ENCODE results near the gene HIGD2B. TPM values are rescaled to one million over a fixed set of nuclear protein-coding genes. Genes with fewer than 3 reads are reported as not detected.
"Not testable (repeated sequence)": the region's sequence is repeated elsewhere in the genome, so short reads cannot be mapped to it uniquely, and the experiment has no call there.

Gene HIGD2B
- total and polyA plus RNA-seq, 2 experiments from 2014 or later, result not detected

DNA sequence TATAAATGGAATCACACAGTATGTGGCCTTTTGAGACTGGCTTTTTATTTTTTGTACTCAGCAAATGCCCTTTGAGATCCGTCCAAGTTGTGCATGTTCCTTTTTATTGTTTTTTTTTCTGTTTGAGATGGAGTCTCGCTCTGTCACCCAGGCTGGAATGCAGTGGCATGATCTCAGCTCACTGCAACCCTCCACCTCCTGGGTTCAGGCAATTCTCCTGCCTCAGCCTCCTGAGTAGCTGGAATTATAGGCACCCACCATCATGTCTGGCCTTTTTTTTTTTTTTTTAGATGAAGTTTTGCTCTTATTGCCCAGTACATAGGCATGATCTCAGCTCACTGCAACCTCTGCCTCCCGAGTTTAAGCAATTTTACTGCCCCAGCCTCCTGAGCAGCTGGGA, 59.8 kb downstream of the HIGD2B start:
- H3K27ac ChIP-seq; H3K79me2 ChIP-seq (ENCODE audit: insufficient read depth); H3K9me3 ChIP-seq (ENCODE audit: low read depth); H3K4me3 ChIP-seq; H3K4me1 ChIP-seq (ENCODE audit: insufficient read depth); H4K20me1 ChIP-seq (ENCODE audit: insufficient read depth); H3K36me3 ChIP-seq (ENCODE audit: low read depth); H3K9me2 ChIP-seq (ENCODE audit: insufficient read depth); H3K27me3 ChIP-seq (replicated peaks; ENCODE audit: insufficient read depth); H3K9ac ChIP-seq; H3F3A ChIP-seq (ENCODE audit: insufficient read depth); H2AFZ ChIP-seq; H3K4me2 ChIP-seq (ENCODE audit: unreplicated experiment): not testable (repeated sequence)
- DNase-seq, result peak; percentile 6
- WGBS, 2 experiments (ENCODE audit: low coverage in 1 of 2, low lambda C conversion rate in 2 of 2, missing lambda C conversion rate in 2 of 2), result 4 to 26% methylated on average over 3 of the region's 3 CpGs
- in situ Hi-C loops (cut with MboI), result loop anchor here (10.0 kb wide), 1 partner anchor 49 kb away; no protein-coding TSS in a partner anchor

Small RNA genes within 50 kb of the gene (small RNA-seq; reads per million reads assigned to genes)
- gene RN7SL853P (ENCODE audit: low read depth, low replicate concordance), result not detected

Other genes with a start within 250 kb of the HIGD2B start
- 24.5 and 42.1 TPM in 2 replicates for gene ARIH1, start 211.9 kb downstream of the HIGD2B start, total RNA-seq (2014; rRNA removed; shearing (Covaris generic))
- gene ARIH1, start 211.9 kb downstream of the HIGD2B start, polyA plus RNA-seq (2016; fragmentation: Nextera tagmentation; extraction: Ambion mirVana), result 29.5 and 31.1 TPM in 2 replicates
- gene GOLGA6B, start 31.5 kb downstream of the HIGD2B start, total RNA-seq (2014; rRNA removed; shearing (Covaris generic)), result not detected in 2 replicates
- gene GOLGA6B, start 31.5 kb downstream of the HIGD2B start, polyA plus RNA-seq (2016; fragmentation: Nextera tagmentation; extraction: Ambion mirVana), result not detected in 2 replicates
- gene BBS4, start within 50 bp of the HIGD2B start, total RNA-seq (2014; rRNA removed; shearing (Covaris generic)), result 13.4 and 15.7 TPM in 2 replicates
- 19.4 and 20.9 TPM in 2 replicates for gene BBS4, start within 50 bp of the HIGD2B start, polyA plus RNA-seq (2016; fragmentation: Nextera tagmentation; extraction: Ambion mirVana)
- 66.6 and 86.2 TPM in 2 replicates for gene ADPGK, start 97.6 kb upstream of the HIGD2B start, total RNA-seq (2014; rRNA removed; shearing (Covaris generic))
- gene ADPGK, start 97.6 kb upstream of the HIGD2B start, polyA plus RNA-seq (2016; fragmentation: Nextera tagmentation; extraction: Ambion mirVana), result 47.1 and 50.5 TPM in 2 replicates

Data from GM23248 (cell line).